Measurements from ENCODE around the gene PPP1R13B.
A peak's percentile ranks its signal among the peaks of the same experiment; 100 is the strongest.

PPP1R13B gene

GRCh38 chr14:103706551-103707328 lies 140.6 kb downstream of the PPP1R13B start:
- Mint-ChIP-seq H3K36me3 (ENCODE audit: low read depth) (peaks cover 33% of the 10 kb centered on the region), H3K9me3 (no peaks in the 10 kb centered on the region), H3K4me1 (peaks cover 44% of the 10 kb centered on the region), H3K4me3 (no peak overlapping the region), H3K27ac (peak overlapping the region; percentile 61), H3K27me3 (ENCODE audit: low read depth, poor library complexity) (no peaks in the 10 kb centered on the region)
- no peak for DNase-seq
- no peak for TF ChIP-seq CTCF (IDR thresholded peaks at IDR 0.05)

- no peaks in the 10 kb centered on the region for H3K27me3 Mint-ChIP-seq (ENCODE audit: low read depth, poor library complexity)
- H3K9me3 Mint-ChIP-seq: no peaks in the 10 kb centered on the region
- H3K36me3 Mint-ChIP-seq (ENCODE audit: low read depth): peaks cover 29% of the 10 kb centered on the region
- no peak overlapping the region for H3K27ac Mint-ChIP-seq
- H3K4me3 Mint-ChIP-seq: no peak overlapping the region
- peaks cover 38% of the 10 kb centered on the region for H3K4me1 Mint-ChIP-seq
- no peak for DNase-seq
- TF ChIP-seq CTCF (IDR thresholded peaks at IDR 0.05): no peak
Measured at GRCh38 chr14:103705504-103706284, 141.7 kb downstream of the PPP1R13B start.

GRCh38 chr14:103705118-103705503 lies 142.3 kb downstream of the PPP1R13B start:
- H3K4me1 Mint-ChIP-seq: peaks cover 38% of the 10 kb centered on the region
- no peaks in the 10 kb centered on the region for H3K9me3 Mint-ChIP-seq
- H3K4me3 Mint-ChIP-seq: no peak overlapping the region
- no peaks in the 10 kb centered on the region for H3K27me3 Mint-ChIP-seq (ENCODE audit: low read depth, poor library complexity)
- no peak for DNase-seq
- H3K36me3 Mint-ChIP-seq (ENCODE audit: low read depth): peaks cover 28% of the 10 kb centered on the region
- no peak for TF ChIP-seq CTCF (IDR thresholded peaks at IDR 0.05)
- peak overlapping the region; percentile 90 for H3K27ac Mint-ChIP-seq

- Mint-ChIP-seq H3K36me3 (ENCODE audit: low read depth) (peaks cover 26% of the 10 kb centered on the region), H3K9me3 (no peaks in the 10 kb centered on the region), H3K27me3 (ENCODE audit: low read depth, poor library complexity) (no peaks in the 10 kb centered on the region), H3K27ac (peak overlapping the region; percentile 90), H3K4me3 (no peak overlapping the region), H3K4me1 (peaks cover 36% of the 10 kb centered on the region)
- no peak for TF ChIP-seq CTCF (IDR thresholded peaks at IDR 0.05)
- DNase-seq: no peak
Measured at GRCh38 chr14:103704708-103705107, 142.7 kb downstream of the PPP1R13B start.

- H3K4me3 Mint-ChIP-seq: no peak overlapping the region
- H3K4me1 Mint-ChIP-seq: peaks cover 33% of the 10 kb centered on the region
- no peak for TF ChIP-seq CTCF (IDR thresholded peaks at IDR 0.05)
- H3K36me3 Mint-ChIP-seq (ENCODE audit: low read depth): peaks cover 19% of the 10 kb centered on the region
- DNase-seq: no peak
- peak overlapping the region; percentile 98 for H3K27ac Mint-ChIP-seq
- peaks cover 3% of the 10 kb centered on the region for H3K27me3 Mint-ChIP-seq (ENCODE audit: low read depth, poor library complexity)
- no peaks in the 10 kb centered on the region for H3K9me3 Mint-ChIP-seq
Measured at GRCh38 chr14:103703433-103704385, 143.7 kb downstream of the PPP1R13B start.
